Suprapubic skin (tissue), 4 donors: ENCODE measurements around the gene PDZRN3. TPM values are rescaled to one million over a fixed set of nuclear protein-coding genes. Genes with fewer than 3 reads are reported as not detected.

ENCODE experiments used
- DNase-seq, 2 donors: peaks; one replicate each; pipeline ENCODE4 v3.0.0-alpha.2; 2019; ENCODE audit warnings: low spot score in 2 of 2
- H3K27ac ChIP-seq: fragments of 200-600 bp; sonication (generic); one replicate; pipeline ENCODE4 v1.5.1; 2019
- H3K27me3 ChIP-seq: fragments of 200-600 bp; sonication (generic); one replicate; pipeline ENCODE4 v1.5.1; 2019
- H3K36me3 ChIP-seq: fragments of 200-600 bp; sonication (generic); one replicate; pipeline ENCODE4 v1.5.1; 2019
- H3K4me1 ChIP-seq: fragments of 200-600 bp; sonication (generic); one replicate; pipeline ENCODE4 v1.5.1; 2019
- H3K4me3 ChIP-seq: fragments of 200-600 bp; sonication (generic); one replicate; pipeline ENCODE4 v1.5.1; 2019; ENCODE audit warnings: mild to moderate bottlenecking
- H3K9me3 ChIP-seq: fragments of 200-600 bp; sonication (generic); one replicate; pipeline ENCODE4 v1.5.1; 2019
- CTCF ChIP-seq, 2 donors: fragments of 200-600 bp in 1 of 2; fragments of 450-650 bp in 1 of 2; sonication (generic) in 1 of 2; IDR thresholded peaks; one replicate each; pipeline ENCODE4 v1.5.1; 2016 to 2019; ENCODE audit warnings: antibody characterized with exemption in 2 of 2, mild to moderate bottlenecking in 1 of 2, moderate library complexity in 1 of 2
- EP300 ChIP-seq: sonication (generic); formaldehyde crosslinking; IDR thresholded peaks from one replicate; pipeline ENCODE4 v1.6.1; 2017; ENCODE audit warnings: antibody characterized with exemption
- POLR2A ChIP-seq, 2 donors: fragments of 450-650 bp; IDR thresholded peaks; one replicate each; pipeline ENCODE4 v1.6.1; 2017; ENCODE audit warnings: antibody characterized with exemption in 2 of 2, mild to moderate bottlenecking in 2 of 2, moderate library complexity in 2 of 2
- POLR2AphosphoS5 ChIP-seq, 3 donors: sonication (generic); formaldehyde crosslinking; IDR thresholded peaks; one replicate each; pipeline ENCODE4 v1.6.1; 2017; ENCODE audit warnings: antibody characterized with exemption in 3 of 3
- WGBS: methylation state at CpG from one replicate; pipeline ENCODE4 v1.1.5; 2018; 5-methylcytosine and 5-hydroxymethylcytosine counted together
- total RNA-seq, 4 donors: library from RNA; depleted of rRNA; stranded (reverse); fragments of >200 nt; gene quantifications; one replicate each; pipeline ENCODE4 v1.1.0, GENCODE V29; 2016

The PDZRN3 gene
- total RNA-seq, 4 donors from 2014 or later = 9.2 to 33.3 (median 13.7) TPM

GRCh38 chr3:73513260-73513659, 111.5 kb downstream of the PDZRN3 start:
- Histone ChIP-seq H3K4me1 (peaks cover 28% of the 10 kb centered on the region), H3K27ac (no peak overlapping the region)
- no peak for DNase-seq

GRCh38 chr3:73511571-73512525, 112.9 kb downstream of the PDZRN3 start:
- no peaks in the 10 kb centered on the region for H3K36me3 ChIP-seq
- WGBS = 60% methylated on average over 21 of the region's 21 CpGs
- DNase-seq = no peak
- no peaks in the 10 kb centered on the region for H3K27me3 ChIP-seq
- H3K4me1 ChIP-seq = peaks cover 27% of the 10 kb centered on the region
- no peak for TF ChIP-seq EP300
- no peak for TF ChIP-seq POLR2AphosphoS5 (IDR thresholded peaks at IDR 0.05)
- TF ChIP-seq CTCF (IDR thresholded peaks at IDR 0.05) = no peak
- no peak for TF ChIP-seq POLR2A (IDR thresholded peaks at IDR 0.05)
- H3K4me3 ChIP-seq = no peak overlapping the region
- H3K27ac ChIP-seq = no peak overlapping the region
- H3K9me3 ChIP-seq = no peaks in the 10 kb centered on the region

More at GRCh38 chr3:73513260-73513659, 111.5 kb downstream of the PDZRN3 start:
- no peaks in the 10 kb centered on the region for H3K27me3 ChIP-seq
- H3K9me3 ChIP-seq = no peaks in the 10 kb centered on the region
- H3K4me3 ChIP-seq = no peak overlapping the region
- no peaks in the 10 kb centered on the region for H3K36me3 ChIP-seq
- no peak for TF ChIP-seq CTCF (IDR thresholded peaks at IDR 0.05)
- no peak for TF ChIP-seq EP300
- TF ChIP-seq POLR2AphosphoS5 (IDR thresholded peaks at IDR 0.05) = no peak
- TF ChIP-seq POLR2A (IDR thresholded peaks at IDR 0.05) = no peak
- 88% methylated on average over 5 of the region's 5 CpGs for WGBS

- Histone ChIP-seq H3K27me3 (no peaks in the 10 kb centered on the region), H3K4me1 (peaks cover 20% of the 10 kb centered on the region), H3K4me3 (no peak overlapping the region), H3K36me3 (no peaks in the 10 kb centered on the region), H3K9me3 (no peaks in the 10 kb centered on the region), H3K27ac (no peak overlapping the region)
- TF ChIP-seq POLR2A (IDR thresholded peaks at IDR 0.05) = no peak
- no peak for TF ChIP-seq EP300
- no peak for TF ChIP-seq POLR2AphosphoS5 (IDR thresholded peaks at IDR 0.05)
- no peak for TF ChIP-seq CTCF (IDR thresholded peaks at IDR 0.05)
- no peak for DNase-seq
- 97% methylated on average over 3 of the region's 3 CpGs for WGBS
These were observed 114.0 kb downstream of the PDZRN3 start for GRCh38 chr3:73510784-73511183.

- no peak for TF ChIP-seq POLR2A (IDR thresholded peaks at IDR 0.05)
- no peak for TF ChIP-seq POLR2AphosphoS5 (IDR thresholded peaks at IDR 0.05)
- TF ChIP-seq CTCF (IDR thresholded peaks at IDR 0.05) = no peak
- no peak for TF ChIP-seq EP300
- 89% methylated on average over 4 of the region's 4 CpGs for WGBS
- DNase-seq = no peak
- Histone ChIP-seq H3K4me1 (peaks cover 20% of the 10 kb centered on the region), H3K4me3 (no peak overlapping the region), H3K36me3 (no peaks in the 10 kb centered on the region), H3K27me3 (no peaks in the 10 kb centered on the region), H3K27ac (no peak overlapping the region), H3K9me3 (no peaks in the 10 kb centered on the region)
These were observed 114.4 kb downstream of the PDZRN3 start for GRCh38 chr3:73510334-73510733.

- Histone ChIP-seq H3K36me3 (no peaks in the 10 kb centered on the region), H3K4me3 (no peak overlapping the region), H3K4me1 (peaks cover 20% of the 10 kb centered on the region), H3K9me3 (no peaks in the 10 kb centered on the region), H3K27me3 (no peaks in the 10 kb centered on the region), H3K27ac (no peak overlapping the region)
- WGBS = 56% methylated on average over 7 of the region's 7 CpGs
- TF ChIP-seq CTCF (IDR thresholded peaks at IDR 0.05) (no peak), EP300 (no peak), POLR2AphosphoS5 (IDR thresholded peaks at IDR 0.05) (no peak), POLR2A (IDR thresholded peaks at IDR 0.05) (no peak)
- no peak for DNase-seq
These were observed 114.9 kb downstream of the PDZRN3 start for GRCh38 chr3:73509816-73510215.
